HTERT RPE-1 (cell line): ENCODE measurements around the gene SAMD4B.
"Not testable (repeated sequence)": the region's sequence is repeated elsewhere in the genome, so short reads cannot be mapped to it uniquely, and the experiment has no call there.

Experiments used
- in situ Hi-C: fragments of 300-500 bp; cut with MboI; formaldehyde crosslinking; loops from 4 replicates; pipeline ENCODE4 v1.14.3; 2020; ENCODE audit warnings: low sequenced_read_pairs

The SAMD4B gene

GRCh38 chr19:39362682-39363657 lies 20.7 kb downstream of the SAMD4B start:
- in situ Hi-C loops: no loop called here

GRCh38 chr19:39363901-39364457 lies 21.8 kb downstream of the SAMD4B start:
- in situ Hi-C loops: no loop called here

GRCh38 chr19:39365531-39365930 lies 23.3 kb downstream of the SAMD4B start:
- in situ Hi-C loops: no loop called here

GRCh38 chr19:39369200-39369599 lies 27.0 kb downstream of the SAMD4B start:
- in situ Hi-C loops: no loop called here

- in situ Hi-C loops: no loop called here
These were observed 28.5 kb downstream of the SAMD4B start for GRCh38 chr19:39370735-39371134.

- in situ Hi-C loops: no loop called here
These were observed 30.0 kb downstream of the SAMD4B start for GRCh38 chr19:39372047-39372802.

GRCh38 chr19:39372941-39373340 lies 30.7 kb downstream of the SAMD4B start:
- in situ Hi-C loops: no loop called here

- in situ Hi-C loops: no loop called here
These were observed 33.7 kb downstream of the SAMD4B start for GRCh38 chr19:39375929-39376328.

- in situ Hi-C loops: no loop called here
These were observed 35.4 kb downstream of the SAMD4B start for GRCh38 chr19:39377373-39378362.

- in situ Hi-C loops: not testable (repeated sequence)
These were observed 37.1 kb downstream of the SAMD4B start for GRCh38 chr19:39379366-39379765.

- in situ Hi-C loops: no loop called here
These were observed 37.7 kb downstream of the SAMD4B start for GRCh38 chr19:39379865-39380396.

- in situ Hi-C loops: no loop called here
These were observed 38.6 kb downstream of the SAMD4B start for GRCh38 chr19:39380521-39381502.

- in situ Hi-C loops: no loop called here
These were observed 39.8 kb downstream of the SAMD4B start for GRCh38 chr19:39381910-39382611.

GRCh38 chr19:39382991-39383828 lies 41.0 kb downstream of the SAMD4B start:
- in situ Hi-C loops: no loop called here

GRCh38 chr19:39384839-39385568 lies 42.8 kb downstream of the SAMD4B start:
- in situ Hi-C loops: no loop called here

GRCh38 chr19:39385629-39386411 lies 43.6 kb downstream of the SAMD4B start:
- in situ Hi-C loops: no loop called here
